PFSK-1 (cell line): ENCODE results near the gene HERC3. TPM values are rescaled to one million over a fixed set of nuclear protein-coding genes. Genes with fewer than 3 reads are reported as not detected.
A peak's percentile ranks its signal among the peaks of the same experiment; 100 is the strongest.

Experiments used
- FOXP2 ChIP-seq: optimal IDR thresholded peaks from 2 replicates; pipeline ENCODE3; 2011; ENCODE audit warnings: borderline replicate concordance, control low read depth, inconsistent platforms; ENCODE audit not compliant: insufficient read depth; ENCODE audit errors: extremely low read length, extremely low read depth
- POLR2AphosphoS5 ChIP-seq: IDR thresholded peaks from 2 replicates; pipeline ENCODE4 v1.6.1; 2012; ENCODE audit warnings: low read depth, mild to moderate bottlenecking, control low read depth, low read length, moderate library complexity
- SIN3A ChIP-seq: IDR thresholded peaks from 2 replicates; pipeline ENCODE4 v1.6.1; 2012; ENCODE audit warnings: mild to moderate bottlenecking, low read length, moderate library complexity, borderline replicate concordance; ENCODE audit not compliant: insufficient read depth
- TAF1 ChIP-seq: IDR thresholded peaks from 2 replicates; pipeline ENCODE4 v1.6.1; 2012; ENCODE audit warnings: low read length, control low read depth, borderline replicate concordance; ENCODE audit not compliant: insufficient read depth
- polyA plus RNA-seq: library from polyadenylated mRNA; unstranded; fragments of >200 nt; gene quantifications from one replicate; pipeline ENCODE4 v1.2.1, GENCODE V29; 2012; ENCODE audit warnings: low read depth, missing spikeins; ENCODE audit not compliant: insufficient read length
- TF ChIP-seq, protein P1 (sequence below), 2 experiments: IDR thresholded peaks; 2 replicates each; pipeline versions ENCODE4 v1.6.1 to v1.8.0; 2011 to 2012; ENCODE audit warnings: low read depth in 2 of 2, low read length in 2 of 2, control low read depth in 1 of 2, inconsistent platforms in 1 of 2, mild to moderate bottlenecking in 1 of 2, moderate library complexity in 1 of 2; ENCODE audit not compliant: insufficient read depth in 1 of 2

HERC3 gene
- 1.7 TPM for polyA plus RNA-seq

DNA sequence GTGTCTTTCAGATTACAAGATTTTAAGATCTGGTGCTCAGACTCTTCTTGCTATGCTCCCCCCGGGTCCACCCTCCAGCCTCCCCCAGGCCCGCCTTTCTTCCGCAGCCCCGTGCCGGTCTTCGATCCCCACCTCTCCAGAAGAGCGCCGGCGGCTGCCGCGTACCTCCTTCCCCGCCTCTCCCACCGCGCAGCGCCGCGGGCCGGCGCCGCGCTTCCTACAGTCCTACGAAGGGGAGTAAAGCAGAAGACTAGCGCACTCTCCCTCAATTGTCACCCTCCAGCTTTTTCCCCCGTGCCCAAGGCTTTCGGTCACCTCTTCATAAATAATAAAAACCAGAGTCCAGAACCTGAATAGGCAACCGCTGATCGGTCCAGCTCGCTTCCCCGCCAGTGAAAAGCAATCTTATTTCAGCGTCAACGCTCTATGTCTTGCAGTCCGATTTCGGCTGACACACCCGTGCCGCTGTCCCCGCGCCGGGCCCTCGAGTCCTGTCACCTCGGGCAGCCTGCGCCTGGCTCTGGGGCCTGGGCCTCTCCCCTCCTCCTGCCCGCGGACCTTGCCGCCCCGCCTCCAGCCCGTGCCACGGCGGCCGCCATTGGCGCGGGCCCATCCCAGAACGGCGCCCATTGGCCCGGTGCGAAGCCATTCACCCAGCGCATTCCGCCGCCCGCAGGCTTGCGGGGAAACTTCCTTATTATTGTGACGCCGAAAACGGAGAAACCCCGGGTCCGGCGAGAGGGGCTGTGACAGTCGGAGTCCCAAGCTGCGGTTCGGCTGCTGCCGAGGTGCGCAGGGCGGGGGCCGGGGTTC lies at the start of gene HERC3:
Gene HERC3 (plus strand): TSS at position 694 of the 813 bp plus-strand sequence. CDS start 13,344 bp downstream, outside the sequence.
- TF ChIP-seq, protein P1, sequence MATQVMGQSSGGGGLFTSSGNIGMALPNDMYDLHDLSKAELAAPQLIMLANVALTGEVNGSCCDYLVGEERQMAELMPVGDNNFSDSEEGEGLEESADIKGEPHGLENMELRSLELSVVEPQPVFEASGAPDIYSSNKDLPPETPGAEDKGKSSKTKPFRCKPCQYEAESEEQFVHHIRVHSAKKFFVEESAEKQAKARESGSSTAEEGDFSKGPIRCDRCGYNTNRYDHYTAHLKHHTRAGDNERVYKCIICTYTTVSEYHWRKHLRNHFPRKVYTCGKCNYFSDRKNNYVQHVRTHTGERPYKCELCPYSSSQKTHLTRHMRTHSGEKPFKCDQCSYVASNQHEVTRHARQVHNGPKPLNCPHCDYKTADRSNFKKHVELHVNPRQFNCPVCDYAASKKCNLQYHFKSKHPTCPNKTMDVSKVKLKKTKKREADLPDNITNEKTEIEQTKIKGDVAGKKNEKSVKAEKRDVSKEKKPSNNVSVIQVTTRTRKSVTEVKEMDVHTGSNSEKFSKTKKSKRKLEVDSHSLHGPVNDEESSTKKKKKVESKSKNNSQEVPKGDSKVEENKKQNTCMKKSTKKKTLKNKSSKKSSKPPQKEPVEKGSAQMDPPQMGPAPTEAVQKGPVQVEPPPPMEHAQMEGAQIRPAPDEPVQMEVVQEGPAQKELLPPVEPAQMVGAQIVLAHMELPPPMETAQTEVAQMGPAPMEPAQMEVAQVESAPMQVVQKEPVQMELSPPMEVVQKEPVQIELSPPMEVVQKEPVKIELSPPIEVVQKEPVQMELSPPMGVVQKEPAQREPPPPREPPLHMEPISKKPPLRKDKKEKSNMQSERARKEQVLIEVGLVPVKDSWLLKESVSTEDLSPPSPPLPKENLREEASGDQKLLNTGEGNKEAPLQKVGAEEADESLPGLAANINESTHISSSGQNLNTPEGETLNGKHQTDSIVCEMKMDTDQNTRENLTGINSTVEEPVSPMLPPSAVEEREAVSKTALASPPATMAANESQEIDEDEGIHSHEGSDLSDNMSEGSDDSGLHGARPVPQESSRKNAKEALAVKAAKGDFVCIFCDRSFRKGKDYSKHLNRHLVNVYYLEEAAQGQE (IDR thresholded peaks at IDR 0.05; ENCODE audit: insufficient read depth in 1 of 2, low read depth in 2 of 2, low read length in 2 of 2): no peak
- TF ChIP-seq FOXP2: peak; percentile 47
- TF ChIP-seq SIN3A: no peak
- TF ChIP-seq TAF1: no peak
- TF ChIP-seq POLR2AphosphoS5: no peak

DNA sequence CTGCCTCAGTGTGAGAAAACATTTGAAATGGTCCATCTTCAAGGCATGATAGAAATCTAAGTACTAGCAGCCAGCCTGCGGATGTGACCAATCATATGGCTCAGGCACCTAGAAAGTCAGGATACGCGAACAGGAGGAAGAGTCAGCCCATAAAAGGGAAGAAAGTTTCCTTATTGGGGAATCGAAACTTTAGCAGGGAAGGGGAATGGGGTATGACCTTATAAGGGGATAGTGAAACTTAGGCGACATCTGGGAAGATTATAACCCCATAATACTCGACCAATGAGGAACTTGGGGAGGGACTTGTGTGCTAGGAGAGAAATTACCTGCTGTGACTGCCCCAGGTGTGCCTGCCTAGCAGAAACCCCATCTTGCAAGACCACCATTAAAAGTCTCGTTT lies 42.5 kb upstream of the HERC3 start:
- TF ChIP-seq SIN3A (no peak), FOXP2 (no peak), TAF1 (no peak)
- TF ChIP-seq, protein P1 (IDR thresholded peaks at IDR 0.05; ENCODE audit: insufficient read depth in 1 of 2, low read depth in 2 of 2, low read length in 2 of 2): no peak

DNA sequence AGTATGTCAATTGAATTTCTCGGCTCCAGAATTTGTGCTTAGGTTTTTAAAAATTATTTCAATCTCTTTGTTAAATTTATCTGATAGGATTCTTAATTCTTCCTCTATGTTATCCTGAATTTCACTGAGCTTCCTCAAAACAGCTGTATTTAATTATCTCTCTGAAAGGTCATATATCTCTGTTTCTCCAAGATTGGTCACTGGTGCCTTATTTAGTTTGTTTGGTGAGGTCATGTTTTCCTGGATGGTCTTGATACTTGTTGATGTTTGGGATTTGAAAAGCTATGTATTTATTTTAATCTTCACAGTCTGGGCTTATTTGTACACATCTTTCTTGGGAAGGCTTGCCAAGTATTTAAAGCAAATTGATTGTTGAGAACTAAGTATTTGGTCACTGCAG lies 24.7 kb upstream of the HERC3 start:
- no peak for TF ChIP-seq SIN3A
- TF ChIP-seq, protein P1 (IDR thresholded peaks at IDR 0.05; ENCODE audit: insufficient read depth in 1 of 2, low read depth in 2 of 2, low read length in 2 of 2): no peak
- no peak for TF ChIP-seq TAF1
- TF ChIP-seq FOXP2: no peak
- no peak for TF ChIP-seq POLR2AphosphoS5

DNA sequence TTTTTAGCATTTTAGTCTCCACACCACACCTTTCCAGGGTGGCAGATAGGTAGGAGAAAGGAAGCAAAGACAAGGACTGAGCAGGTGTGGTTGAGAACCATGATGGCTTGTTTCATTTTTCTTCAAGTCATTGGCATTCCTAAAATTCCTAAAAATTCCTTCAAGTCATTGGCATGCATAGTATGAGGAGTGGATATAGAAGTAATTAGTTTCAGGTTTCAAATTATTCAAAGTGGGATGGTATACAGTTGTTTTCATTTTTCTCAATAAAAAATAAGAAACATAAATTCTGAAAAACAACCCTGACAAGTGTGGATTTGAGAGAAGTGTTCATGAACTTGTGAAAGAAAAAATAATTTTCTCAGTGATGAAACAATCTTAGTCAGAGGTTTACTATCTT lies 22.3 kb upstream of the HERC3 start:
- no peak for TF ChIP-seq SIN3A
- TF ChIP-seq, protein P1 (IDR thresholded peaks at IDR 0.05; ENCODE audit: insufficient read depth in 1 of 2, low read depth in 2 of 2, low read length in 2 of 2): no peak
- TF ChIP-seq POLR2AphosphoS5: no peak
- no peak for TF ChIP-seq FOXP2
- TF ChIP-seq TAF1: no peak
